Pons (tissue), 1 donor: ENCODE results near the gene SLC25A24.
"Not testable (repeated sequence)": the region's sequence is repeated elsewhere in the genome, so short reads cannot be mapped to it uniquely, and the experiment has no call there.

Source experiments
- DNase-seq: peaks from one replicate; pipeline ENCODE4 v3.0.0-alpha.2; 2016; ENCODE audit warnings: low spot score

Gene SLC25A24

DNA sequence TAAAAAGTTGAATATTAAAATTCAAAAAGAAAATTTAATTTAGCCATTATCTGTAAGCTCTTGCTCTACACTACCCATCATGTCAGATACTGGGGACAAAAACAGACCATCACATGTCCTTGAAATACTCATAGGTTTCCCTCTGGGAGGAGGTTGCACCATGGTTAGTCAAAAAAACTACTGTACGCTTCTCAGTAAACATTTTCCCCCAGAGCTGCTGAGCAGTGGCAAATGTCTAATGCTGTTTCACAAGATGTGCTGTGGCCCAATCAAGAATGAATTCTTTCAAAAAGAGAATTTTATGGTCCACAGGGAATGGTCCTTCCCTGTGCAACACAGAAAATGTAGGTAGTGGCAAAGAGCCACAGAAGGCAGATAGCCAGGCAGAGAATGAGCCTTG, 6.1 kb downstream of the SLC25A24 start:
- no peak for DNase-seq

GRCh38 chr1:108193333-108193732, 6.8 kb downstream of the SLC25A24 start:
- DNase-seq: no peak

- no peak for DNase-seq
Observed at GRCh38 chr1:108192581-108192980, 7.6 kb downstream of the SLC25A24 start.

GRCh38 chr1:108190686-108191416, 9.3 kb downstream of the SLC25A24 start:
- DNase-seq: no peak

DNA sequence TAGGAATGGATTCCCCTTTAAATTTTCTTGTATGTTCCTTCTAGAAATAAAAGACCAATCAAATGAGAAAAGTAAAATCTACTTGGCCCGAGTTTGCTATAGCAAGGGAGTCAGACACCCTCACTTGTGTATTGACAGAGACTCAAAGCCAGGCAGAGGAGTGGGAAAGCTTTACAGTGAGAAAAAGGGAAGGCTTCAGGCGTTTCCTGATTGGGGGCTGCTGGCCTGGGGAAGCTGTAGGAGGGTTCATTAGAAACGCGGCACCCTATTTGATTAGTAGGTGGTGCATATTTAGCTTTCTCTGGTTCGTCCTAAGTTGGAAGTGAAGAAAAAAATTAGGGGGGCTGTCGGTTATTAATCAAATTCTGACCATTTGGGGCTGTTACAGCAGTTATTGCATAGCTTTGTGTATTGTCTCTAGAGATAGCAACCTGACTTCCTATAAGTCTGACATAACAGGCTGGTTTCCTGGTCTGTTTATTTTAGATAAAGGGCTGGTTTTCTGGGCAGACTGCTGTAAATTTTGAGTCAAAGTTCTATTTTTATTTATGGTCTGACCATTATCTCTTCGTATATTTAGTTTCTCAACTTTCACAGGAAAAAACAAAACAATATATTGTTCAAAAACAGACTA, 10.0 kb downstream of the SLC25A24 start:
- DNase-seq: no peak

- DNase-seq: no peak
Observed at GRCh38 chr1:108188801-108189200, 11.3 kb downstream of the SLC25A24 start.

DNA sequence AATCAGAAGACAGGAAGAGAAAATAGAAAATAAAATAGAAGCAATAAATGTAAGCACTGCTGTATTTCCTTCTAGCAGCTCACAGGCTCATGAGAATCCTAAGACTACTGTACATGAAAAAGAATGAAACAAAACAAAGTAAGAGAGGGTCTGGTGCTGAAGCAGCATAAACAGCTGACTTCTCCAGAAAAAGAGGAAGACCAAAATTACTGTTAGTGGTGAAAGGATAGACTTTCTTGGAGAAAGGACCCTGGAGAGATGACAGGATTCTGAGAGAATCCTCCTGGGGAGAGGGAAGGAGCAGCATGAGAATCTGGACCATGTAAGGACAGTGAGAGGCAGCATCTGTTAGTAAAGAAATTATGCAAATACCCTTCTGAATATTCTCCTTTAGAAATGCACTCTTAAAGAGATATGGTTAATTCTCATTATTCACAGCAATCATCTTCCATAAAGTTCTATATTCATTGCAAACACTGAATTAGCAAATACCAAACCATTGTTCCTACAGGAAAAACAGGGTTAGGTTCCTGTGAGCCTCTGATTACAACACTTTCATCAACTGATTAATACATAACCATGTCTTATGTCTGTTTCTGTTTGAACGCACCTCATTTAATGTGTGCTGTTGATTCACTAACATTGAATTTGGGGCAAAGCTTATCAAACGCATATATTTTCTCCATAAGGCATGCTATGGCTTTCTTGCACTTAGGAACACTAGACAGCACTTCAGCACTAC, 17.0 kb downstream of the SLC25A24 start:
- no peak for DNase-seq

DNA sequence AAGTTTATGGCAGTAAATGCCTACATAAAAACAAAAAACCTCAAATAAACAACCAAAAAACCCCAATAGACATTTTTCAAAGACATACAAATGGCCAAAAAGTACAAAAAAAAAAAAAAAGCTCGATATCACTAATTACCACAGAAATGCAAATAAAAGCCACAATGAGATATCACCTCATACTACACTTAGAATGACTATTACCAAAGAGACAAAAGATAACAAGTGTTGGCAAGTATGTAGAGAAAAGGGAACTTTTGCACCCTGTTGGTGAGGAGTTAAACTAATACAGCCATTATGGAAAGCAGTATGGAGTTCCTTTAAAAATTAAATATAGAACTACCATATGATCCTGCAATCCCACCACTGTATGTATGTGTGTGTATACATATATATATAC, 21.1 kb downstream of the SLC25A24 start:
- DNase-seq: no peak

DNA sequence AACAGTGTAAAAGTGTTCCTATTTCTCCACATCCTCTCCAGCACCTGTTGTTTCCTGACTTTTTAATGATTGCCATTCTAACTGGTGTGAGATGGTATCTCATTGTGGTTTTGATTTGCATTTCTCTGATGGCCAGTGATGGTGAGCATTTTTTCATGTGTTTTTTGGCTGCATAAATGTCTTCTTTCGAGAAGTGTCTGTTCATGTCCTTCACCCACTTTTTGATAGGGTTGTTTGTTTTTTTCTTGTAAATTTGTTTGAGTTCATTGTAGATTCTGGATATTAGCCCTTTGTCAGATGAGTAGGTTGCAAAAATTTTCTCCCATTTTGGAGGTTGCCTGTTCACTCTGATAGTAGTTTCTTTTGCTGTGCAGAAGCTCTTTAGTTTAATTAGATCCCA, 37.7 kb downstream of the SLC25A24 start:
- not testable (repeated sequence) for DNase-seq

- not testable (repeated sequence) for DNase-seq
Observed at GRCh38 chr1:108159951-108160350, 40.2 kb downstream of the SLC25A24 start.

DNA sequence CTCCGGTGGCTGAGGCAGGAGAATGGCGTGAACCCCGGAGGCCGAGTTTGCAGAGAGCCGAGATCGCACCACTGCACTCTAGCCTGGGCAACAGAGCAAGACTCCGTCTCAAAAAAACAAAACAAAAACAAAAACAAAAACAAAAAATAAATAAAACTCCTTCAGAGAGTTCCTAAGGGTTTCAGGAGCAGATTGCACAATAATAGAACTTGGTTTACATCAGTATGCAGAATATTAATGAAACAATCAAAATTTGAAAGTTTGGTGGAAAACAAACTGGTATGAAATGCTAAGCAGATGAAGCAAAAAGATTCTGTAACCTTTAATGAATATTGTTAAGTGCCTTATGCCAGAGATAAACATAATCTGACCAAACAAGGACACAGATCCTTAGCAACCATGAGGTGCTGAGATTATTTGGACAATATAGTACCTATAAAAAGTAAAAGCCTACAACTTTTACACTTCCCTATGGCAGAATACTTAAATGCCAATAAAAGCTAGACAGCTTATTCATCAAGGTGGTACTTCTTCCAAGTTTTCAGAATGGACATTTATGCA, 41.2 kb downstream of the SLC25A24 start:
- no peak for DNase-seq

GRCh38 chr1:108154314-108154713, 45.8 kb downstream of the SLC25A24 start:
- no peak for DNase-seq

GRCh38 chr1:108152782-108153222, 47.3 kb downstream of the SLC25A24 start:
- DNase-seq: no peak

DNA sequence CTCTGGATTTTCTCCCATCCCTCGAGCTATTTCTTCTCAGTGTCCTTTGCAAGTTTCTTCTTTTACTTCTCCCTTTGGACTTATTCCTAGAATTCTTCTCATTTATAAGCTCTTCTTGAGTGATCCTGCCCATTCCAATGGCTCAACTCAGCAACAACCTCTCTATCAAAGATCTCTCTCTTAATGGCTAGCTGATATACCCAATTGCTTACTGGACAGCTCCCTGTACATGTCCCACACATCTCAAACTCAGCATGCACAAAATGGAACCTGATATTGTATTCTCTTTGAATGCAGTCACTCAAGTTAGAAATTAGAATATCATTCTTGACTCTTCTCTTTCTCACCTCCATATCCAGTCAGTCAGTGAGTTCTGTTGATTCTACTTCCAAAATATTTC, 48.6 kb downstream of the SLC25A24 start:
- DNase-seq: no peak

- DNase-seq: no peak
Observed at GRCh38 chr1:108149796-108150467, 50.2 kb downstream of the SLC25A24 start.

- DNase-seq: not testable (repeated sequence)
Observed at GRCh38 chr1:108144569-108144968, 55.6 kb downstream of the SLC25A24 start.

- DNase-seq: no peak
Observed at GRCh38 chr1:108142773-108143394, 57.3 kb downstream of the SLC25A24 start.

GRCh38 chr1:108142258-108142657, 57.9 kb downstream of the SLC25A24 start:
- DNase-seq: no peak

DNA sequence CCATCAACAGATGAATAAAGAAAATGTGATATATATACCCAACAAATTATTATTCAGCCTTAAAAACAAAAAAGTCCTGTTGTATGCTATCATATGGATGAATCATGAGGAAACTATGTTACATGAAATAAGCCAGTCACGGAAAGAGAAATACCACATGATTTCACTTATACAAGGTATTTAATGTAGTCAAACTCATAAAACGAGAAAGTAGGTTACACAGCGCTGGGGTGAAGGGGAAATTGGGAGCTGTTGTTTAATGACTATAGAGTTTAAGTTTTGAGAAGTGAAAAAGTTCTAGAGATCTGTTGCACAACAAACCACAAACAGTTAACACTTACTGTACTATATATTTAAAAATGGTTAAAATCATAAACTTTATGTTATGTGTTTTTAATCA, 58.5 kb downstream of the SLC25A24 start:
- DNase-seq: no peak

DNA sequence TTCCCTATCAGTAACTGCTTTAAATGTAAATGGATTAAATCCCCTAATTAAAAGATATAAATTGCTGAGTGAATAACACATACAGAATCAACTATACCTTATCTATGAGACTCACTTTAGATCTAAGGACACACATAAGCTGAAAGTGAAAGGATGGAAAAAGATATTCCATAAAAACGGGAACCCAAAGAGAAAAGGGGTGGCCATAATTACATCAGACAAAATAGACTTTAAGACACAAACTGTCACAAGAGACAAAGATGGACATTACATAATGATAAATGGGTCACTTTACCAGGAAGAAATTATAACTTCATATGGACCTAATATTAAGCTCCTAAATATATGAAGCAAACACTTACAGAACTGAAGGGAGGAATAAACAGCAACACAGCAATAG, 59.2 kb downstream of the SLC25A24 start:
- DNase-seq: no peak

GRCh38 chr1:108140177-108140576, 60.0 kb downstream of the SLC25A24 start:
- no peak for DNase-seq

DNA sequence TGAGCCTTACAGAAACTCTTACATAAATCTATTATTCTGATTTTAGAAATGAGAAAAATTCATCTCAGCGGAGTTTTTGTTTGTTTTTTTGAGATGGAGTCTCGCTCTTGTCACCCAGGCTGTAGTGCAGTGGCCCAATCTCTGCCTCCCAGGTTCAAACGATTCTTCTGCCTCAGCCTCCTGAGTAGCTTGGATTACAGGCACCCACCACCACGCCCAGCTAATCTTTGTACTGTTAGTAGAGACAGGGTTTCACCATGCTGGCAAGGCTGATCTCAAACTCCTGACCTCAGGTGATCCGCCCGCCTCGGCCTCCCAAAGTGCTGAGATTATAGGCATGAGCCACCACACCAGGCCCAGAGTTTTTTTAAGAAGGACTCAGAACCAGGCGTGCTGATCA, 60.6 kb downstream of the SLC25A24 start:
- not testable (repeated sequence) for DNase-seq
